Caco-2 (cell line): ENCODE results near the gene F12. TPM values are rescaled to one million over a fixed set of nuclear protein-coding genes. Genes with fewer than 3 reads are reported as not detected.

ENCODE experiments used
- BruUV-seq: library from RNA; stranded (reverse); fragments of 400-500 nt; replicated peaks from 2 replicates; lab custom pipeline; 2021; lab: Mats Ljungman, UMichigan
- CTCF ChIA-PET: fragments of 300-600 bp; sonication (Branson Sonifier 250); formaldehyde crosslinking; loops from one replicate; lab custom pipeline; 2022; ENCODE audit warnings: antibody characterized with exemption; lab: Charles Lee
- POLR2A ChIA-PET: fragments of 300-600 bp; sonication (Branson Sonifier 250); formaldehyde crosslinking; loops from one replicate; lab custom pipeline; 2022; ENCODE audit warnings: antibody characterized with exemption; lab: Charles Lee
- DNase-seq, 2 experiments: peaks; one replicate each; pipeline versions ENCODE4 v3.0.0 to v3.0.0-alpha.2; 2020 to 2022
- H3K27me3 ChIP-seq: replicated peaks from 2 replicates; pipeline ENCODE4 v1.6.0; 2011; ENCODE audit warnings: low read length; ENCODE audit not compliant: control insufficient read depth, insufficient read depth
- H3K36me3 ChIP-seq: 2 replicates; pipeline ENCODE4 v1.5.1; 2011; ENCODE audit warnings: low read length; ENCODE audit not compliant: control insufficient read depth, insufficient read depth
- H3K4me1 ChIP-seq: fragments of 250-450 bp; sonication (Bioruptor Pico); 2 replicates; pipeline ENCODE4 v1.5.1; 2020; ENCODE audit warnings: mild to moderate bottlenecking
- H3K4me3 ChIP-seq: 2 replicates; pipeline ENCODE4 v1.5.1; 2011; ENCODE audit warnings: low read depth, mild to moderate bottlenecking, control low read depth, low read length
- H3K9me3 ChIP-seq: fragments of 250-450 bp; sonication (Bioruptor Pico); 2 replicates; pipeline ENCODE4 v1.5.1; 2020; ENCODE audit warnings: mild to moderate bottlenecking, moderate library complexity
- H3K27ac Mint-ChIP-seq: one replicate; pipeline ENCODE4 v1.8.0; 2022; ENCODE audit warnings: mixed read lengths; ENCODE audit not compliant: unreplicated experiment
- H3K27me3 Mint-ChIP-seq: one replicate; pipeline ENCODE4 v1.8.0; 2022; ENCODE audit warnings: mixed read lengths; ENCODE audit not compliant: insufficient read depth, unreplicated experiment
- H3K36me3 Mint-ChIP-seq: one replicate; pipeline ENCODE4 v1.8.0; 2022; ENCODE audit warnings: mild to moderate bottlenecking, mixed read lengths; ENCODE audit not compliant: insufficient read depth, unreplicated experiment
- H3K4me1 Mint-ChIP-seq: one replicate; pipeline ENCODE4 v1.8.0; 2022; ENCODE audit warnings: low read depth, mixed read lengths; ENCODE audit not compliant: unreplicated experiment
- H3K4me3 Mint-ChIP-seq: one replicate; pipeline ENCODE4 v1.8.0; 2022; ENCODE audit warnings: mild to moderate bottlenecking, moderate library complexity, mixed read lengths; ENCODE audit not compliant: unreplicated experiment
- H3K9me3 Mint-ChIP-seq: one replicate; pipeline ENCODE4 v1.8.0; 2022; ENCODE audit warnings: mixed read lengths; ENCODE audit not compliant: unreplicated experiment
- intact Hi-C: fragments of 100-400 bp; cut with micrococcal nuclease; formaldehyde crosslinking; loops from one replicate; pipeline ENCODE4 v1.10.0; 2022; ENCODE audit not compliant: unreplicated experiment
- total RNA-seq: library from RNA; stranded (reverse); gene quantifications from 2 replicates; pipeline ENCODE4 v1.2.3, GENCODE V29; 2022
- TF ChIP-seq, protein P1 (sequence below), 2 experiments: fragments of 200-600 bp in 1 of 2; IDR thresholded peaks; 1 replicate in 1 of 2; 2 replicates in 1 of 2; pipeline versions ENCODE4 v1.5.1 to v1.8.0; 2011 to 2022; ENCODE audit warnings: antibody characterized with exemption in 1 of 2, control low read depth in 1 of 2, inconsistent platforms in 1 of 2, low read depth in 1 of 2, low read length in 1 of 2, mild to moderate bottlenecking in 1 of 2, moderate library complexity in 1 of 2; ENCODE audit not compliant: insufficient read depth in 1 of 2, severe bottlenecking in 1 of 2, unreplicated experiment in 1 of 2

The F12 gene
- total RNA-seq, 1 experiment from 2014 or later = 13.3 TPM

DNA sequence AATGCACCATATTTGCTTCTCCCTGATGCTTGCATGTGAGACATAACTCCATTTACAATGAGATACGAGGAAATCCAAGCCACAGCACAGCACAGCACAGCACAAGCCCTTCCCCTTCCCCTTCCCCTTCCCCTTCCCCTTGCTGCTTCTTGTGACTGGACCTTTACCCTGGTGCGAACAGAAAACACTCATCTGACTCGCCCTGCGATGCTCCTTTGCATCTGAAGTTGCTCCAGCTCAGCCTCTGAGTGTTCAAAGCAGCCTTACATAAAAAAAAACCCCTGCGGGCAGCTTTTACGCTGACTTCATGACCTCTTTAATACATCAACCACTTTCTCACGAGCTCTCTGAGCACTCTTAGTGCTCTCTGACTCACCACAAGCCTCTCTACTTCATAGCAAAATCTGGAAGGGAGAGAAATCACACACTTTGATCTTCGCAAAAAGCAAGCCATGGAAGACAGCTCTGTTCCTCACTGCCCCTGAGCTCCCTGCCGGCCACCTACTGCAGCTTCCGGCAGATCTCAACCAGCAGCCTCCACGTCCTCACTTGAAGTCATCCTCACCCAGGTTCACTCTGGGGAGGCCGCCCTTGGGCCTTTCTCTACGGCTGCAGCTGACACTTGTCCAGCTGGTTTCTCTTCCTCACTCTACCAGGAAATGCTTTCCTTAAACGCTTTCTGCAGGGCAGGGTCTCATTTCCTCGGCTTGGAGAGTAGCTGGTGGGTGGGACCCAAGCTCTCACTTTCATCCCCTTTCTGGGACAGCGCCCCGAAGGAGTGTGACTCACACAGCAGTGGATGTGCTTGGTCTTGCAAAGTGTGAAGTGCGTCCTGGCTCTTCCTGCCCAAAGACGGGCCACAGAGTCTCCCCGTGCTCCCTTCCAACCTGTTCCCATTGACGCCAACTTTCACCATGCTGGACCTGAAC is 19.9 kb downstream of the F12 start:
- Histone ChIP-seq H3K4me1 (peaks cover 22% of the 10 kb centered on the region), H3K9me3 (no peaks in the 10 kb centered on the region), H3K36me3 (no peaks in the 10 kb centered on the region), H3K27me3 (no peaks in the 10 kb centered on the region), H3K4me3 (no peak overlapping the region)
- peak overlapping the region; percentile 17 for H3K4me3 Mint-ChIP-seq
- no peaks in the 10 kb centered on the region for H3K9me3 Mint-ChIP-seq
- POLR2A ChIA-PET = interaction anchor here (0.7 to 2.3 kb wide), 6 partner anchors 11 to 38 kb away, joined by 3 to 13 read pairs (median 4); partner anchors contain the start of genes GRK6 and LMAN2
- peak overlapping the region; percentile 33 for H3K27ac Mint-ChIP-seq
- CTCF ChIA-PET = interaction anchor here (1.0 to 4.7 kb wide), 8 partner anchors 11 to 112 kb away, joined by 3 to 148 read pairs (median 16); partner anchors contain the start of genes LMAN2, PDLIM7 and PFN3
- TF ChIP-seq, protein P1, sequence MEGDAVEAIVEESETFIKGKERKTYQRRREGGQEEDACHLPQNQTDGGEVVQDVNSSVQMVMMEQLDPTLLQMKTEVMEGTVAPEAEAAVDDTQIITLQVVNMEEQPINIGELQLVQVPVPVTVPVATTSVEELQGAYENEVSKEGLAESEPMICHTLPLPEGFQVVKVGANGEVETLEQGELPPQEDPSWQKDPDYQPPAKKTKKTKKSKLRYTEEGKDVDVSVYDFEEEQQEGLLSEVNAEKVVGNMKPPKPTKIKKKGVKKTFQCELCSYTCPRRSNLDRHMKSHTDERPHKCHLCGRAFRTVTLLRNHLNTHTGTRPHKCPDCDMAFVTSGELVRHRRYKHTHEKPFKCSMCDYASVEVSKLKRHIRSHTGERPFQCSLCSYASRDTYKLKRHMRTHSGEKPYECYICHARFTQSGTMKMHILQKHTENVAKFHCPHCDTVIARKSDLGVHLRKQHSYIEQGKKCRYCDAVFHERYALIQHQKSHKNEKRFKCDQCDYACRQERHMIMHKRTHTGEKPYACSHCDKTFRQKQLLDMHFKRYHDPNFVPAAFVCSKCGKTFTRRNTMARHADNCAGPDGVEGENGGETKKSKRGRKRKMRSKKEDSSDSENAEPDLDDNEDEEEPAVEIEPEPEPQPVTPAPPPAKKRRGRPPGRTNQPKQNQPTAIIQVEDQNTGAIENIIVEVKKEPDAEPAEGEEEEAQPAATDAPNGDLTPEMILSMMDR (IDR thresholded peaks at IDR 0.05; ENCODE audit: insufficient read depth in 1 of 2, low read depth in 1 of 2, low read length in 1 of 2, severe bottlenecking in 1 of 2, unreplicated experiment in 1 of 2) = no peak
- intact Hi-C loops = loop anchor here (1.0 to 2.0 kb wide), 5 partner anchors 10 to 71 kb away; no protein-coding TSS in a partner anchor
- H3K4me1 Mint-ChIP-seq = peaks cover 16% of the 10 kb centered on the region
- H3K27me3 Mint-ChIP-seq = no peaks in the 10 kb centered on the region
- peak; percentile 49 to 69 for DNase-seq
- H3K36me3 Mint-ChIP-seq = peaks cover 12% of the 10 kb centered on the region
- BruUV-seq = no TSS peak

DNA sequence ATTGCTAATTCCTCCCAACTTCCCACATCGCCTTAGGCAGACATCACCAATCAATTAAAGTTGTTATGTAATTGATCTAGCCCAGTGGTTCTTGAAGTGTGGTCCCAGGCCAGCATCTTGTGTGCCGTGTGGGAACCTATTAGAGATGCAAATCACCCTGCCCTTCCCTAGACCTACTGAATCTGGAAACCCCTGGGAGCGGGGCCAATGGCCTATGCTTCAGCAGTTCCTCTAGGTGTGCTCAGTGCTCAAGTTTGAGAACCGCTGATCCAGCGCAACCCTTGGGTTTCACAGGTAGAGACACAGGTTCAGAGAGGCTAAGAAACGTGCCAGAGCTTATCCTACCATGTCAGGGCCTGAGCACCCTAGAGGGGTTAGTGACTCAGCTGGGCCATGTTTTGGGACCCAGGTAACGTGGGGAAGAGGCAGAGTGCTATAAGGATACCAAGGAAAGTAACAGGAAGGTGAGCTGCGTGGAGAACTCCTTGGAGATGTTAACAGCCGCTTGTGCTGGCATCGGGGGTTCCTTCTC is 20.8 kb downstream of the F12 start:
- H3K27me3 ChIP-seq = no peaks in the 10 kb centered on the region
- CTCF ChIA-PET = interaction anchor here (1.3 to 4.7 kb wide), 4 partner anchors 10 to 113 kb away, joined by 5 to 148 read pairs (median 33); partner anchors contain the start of gene PFN3
- BruUV-seq = no TSS peak
- H3K36me3 Mint-ChIP-seq = peaks cover 12% of the 10 kb centered on the region
- peaks cover 22% of the 10 kb centered on the region for H3K4me1 ChIP-seq
- no peak overlapping the region for H3K4me3 ChIP-seq
- H3K36me3 ChIP-seq = no peaks in the 10 kb centered on the region
- H3K9me3 Mint-ChIP-seq = no peaks in the 10 kb centered on the region
- no peak overlapping the region for H3K4me3 Mint-ChIP-seq
- no peak overlapping the region for H3K27ac Mint-ChIP-seq
- POLR2A ChIA-PET = interaction anchor here (1.0 to 1.1 kb wide), 2 partner anchors 10 to 38 kb away, joined by 3 to 11 read pairs; partner anchors contain the start of gene GRK6
- peaks cover 16% of the 10 kb centered on the region for H3K4me1 Mint-ChIP-seq
- intact Hi-C loops = no loop called here
- no peaks in the 10 kb centered on the region for H3K9me3 ChIP-seq
- TF ChIP-seq, protein P1 (IDR thresholded peaks at IDR 0.05; ENCODE audit: insufficient read depth in 1 of 2, low read depth in 1 of 2, low read length in 1 of 2, severe bottlenecking in 1 of 2, unreplicated experiment in 1 of 2) = no peak
- H3K27me3 Mint-ChIP-seq = no peaks in the 10 kb centered on the region
- no peak for DNase-seq

DNA sequence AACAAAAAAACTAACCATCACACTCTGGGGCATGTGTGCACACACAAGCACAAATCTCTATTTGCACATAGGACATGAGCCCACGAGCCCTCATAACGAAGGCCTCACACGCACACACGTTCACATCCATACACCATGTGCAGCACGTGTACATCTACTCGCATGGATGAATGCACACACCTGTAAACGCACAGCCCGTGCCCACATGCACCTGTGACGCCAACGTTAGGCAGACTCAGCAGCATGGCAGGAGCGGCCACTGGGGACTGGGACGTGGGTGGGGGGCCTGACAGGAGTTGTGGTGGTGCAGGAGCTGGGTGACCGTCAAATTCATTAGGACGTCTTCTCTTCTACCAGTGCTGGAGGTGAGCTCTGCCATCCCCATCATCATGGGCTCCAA is 22.0 kb downstream of the F12 start:
- Mint-ChIP-seq H3K4me3 (no peak overlapping the region), H3K36me3 (peaks cover 12% of the 10 kb centered on the region), H3K27me3 (no peaks in the 10 kb centered on the region), H3K4me1 (peaks cover 16% of the 10 kb centered on the region), H3K27ac (no peak overlapping the region), H3K9me3 (no peaks in the 10 kb centered on the region)
- no peaks in the 10 kb centered on the region for H3K9me3 ChIP-seq
- no TSS peak for BruUV-seq
- no peaks in the 10 kb centered on the region for H3K27me3 ChIP-seq
- CTCF ChIA-PET = interaction anchor here (0.6 to 4.7 kb wide), 3 partner anchors 16 to 67 kb away, joined by 3 to 148 read pairs (median 6); partner anchors contain the start of gene PFN3
- intact Hi-C loops = no loop called here
- TF ChIP-seq, protein P1 (IDR thresholded peaks at IDR 0.05; ENCODE audit: insufficient read depth in 1 of 2, low read depth in 1 of 2, low read length in 1 of 2, severe bottlenecking in 1 of 2, unreplicated experiment in 1 of 2) = no peak
- no peak overlapping the region for H3K4me3 ChIP-seq
- POLR2A ChIA-PET = no interaction called here
- DNase-seq = no peak
- H3K4me1 ChIP-seq = peaks cover 22% of the 10 kb centered on the region
- no peaks in the 10 kb centered on the region for H3K36me3 ChIP-seq
